RPMI7951 (cell line): ENCODE results near the gene RIN1. TPM values are rescaled to one million over a fixed set of nuclear protein-coding genes. Genes with fewer than 3 reads are reported as not detected.

ENCODE experiments used
- DNase-seq: peaks from one replicate; pipeline ENCODE4 v3.0.0-alpha.2; 2012; ENCODE audit warnings: low read depth
- total RNA-seq: library from RNA; depleted of rRNA; stranded (reverse); fragments of >200 nt; shearing (Covaris generic); gene quantifications from 2 replicates; pipeline ENCODE4 v1.2.3, GENCODE V29; 2014; rRNA removed

Gene RIN1
- total RNA-seq, 1 experiment from 2014 or later: 28.0 TPM

DNA sequence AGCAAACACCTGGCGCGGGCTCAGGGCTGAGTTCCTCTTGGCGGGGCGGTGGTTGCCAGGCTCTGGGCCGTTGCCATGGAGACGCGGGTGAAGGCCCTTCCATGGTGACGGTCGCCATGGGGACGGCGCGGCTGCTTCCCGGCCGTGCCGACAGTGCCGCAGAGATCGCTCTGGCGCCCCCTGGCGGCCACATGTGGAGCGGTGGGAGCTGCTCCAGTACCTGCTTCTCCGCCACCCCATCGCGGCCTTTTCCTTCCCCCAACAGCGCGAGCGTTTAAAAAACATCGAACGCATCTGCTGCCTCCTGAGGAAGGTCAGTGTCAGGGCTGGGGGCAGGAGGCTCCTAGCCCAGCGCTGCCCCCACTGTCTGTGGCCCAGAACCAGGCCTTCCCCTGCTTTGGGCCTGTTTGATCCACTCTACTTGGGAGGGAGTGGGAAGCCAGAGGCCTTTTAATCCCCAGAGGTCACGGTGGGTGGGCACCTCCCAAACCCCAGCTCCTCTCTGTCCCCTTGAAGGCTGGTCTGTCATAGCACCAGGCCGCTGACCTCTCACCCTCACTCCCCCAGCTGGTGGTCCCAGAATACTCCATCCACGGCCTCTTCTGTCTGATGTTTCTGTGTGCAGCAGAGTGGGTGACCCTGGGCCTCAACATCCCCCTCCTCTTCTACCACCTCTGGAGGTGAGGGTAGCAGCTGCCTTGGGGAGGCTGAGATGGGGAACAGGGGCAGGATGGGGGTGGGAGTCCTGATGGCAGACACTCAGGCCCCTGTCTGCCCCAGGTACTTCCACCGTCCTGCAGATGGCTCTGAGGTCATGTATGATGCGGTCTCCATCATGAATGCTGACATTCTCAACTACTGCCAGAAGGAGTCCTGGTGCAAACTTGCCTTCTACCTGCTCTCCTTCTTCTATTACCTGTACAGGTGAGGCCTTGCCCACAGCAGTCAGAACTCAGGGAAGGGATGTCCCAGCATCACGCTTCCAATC lies 53.5 kb downstream of the RIN1 start:
- peak; percentile 93 for DNase-seq

Other genes starting within 250 kb of the RIN1 start
- gene KLC2, start 78.7 kb downstream of the RIN1 start, total RNA-seq: 9.9 and 11.2 TPM in 2 replicates
- gene RAB1B, start 67.8 kb downstream of the RIN1 start, total RNA-seq: 146 and 161 TPM in 2 replicates
- 6.0 and 9.3 TPM in 2 replicates for gene CNIH2, start 58.3 kb downstream of the RIN1 start, total RNA-seq
- gene YIF1A, start 47.3 kb downstream of the RIN1 start, total RNA-seq: 119 and 167 TPM in 2 replicates
- 0.39 TPM in 1 of 2 replicates, not detected in the other for gene TMEM151A, start 44.5 kb downstream of the RIN1 start, total RNA-seq
- gene CD248, start 19.4 kb downstream of the RIN1 start, total RNA-seq: not detected in 2 replicates
- 91.7 and 92.6 TPM in 2 replicates for gene BRMS1, start 8.7 kb upstream of the RIN1 start, total RNA-seq
- gene B4GAT1, start 11.2 kb upstream of the RIN1 start, total RNA-seq: 49.3 and 50.5 TPM in 2 replicates
- gene SLC29A2, start 35.3 kb upstream of the RIN1 start, total RNA-seq: 0.39 and 1.4 TPM in 2 replicates
- gene NPAS4, start 84.6 kb upstream of the RIN1 start, total RNA-seq: not detected in 2 replicates
- gene MRPL11, start 102.4 kb upstream of the RIN1 start, total RNA-seq: 67.6 and 74.4 TPM in 2 replicates
- gene PELI3, start 130.5 kb upstream of the RIN1 start, total RNA-seq: 6.6 TPM in 2 replicates
- 36.8 and 46.4 TPM in 2 replicates for gene DPP3, start 144.0 kb upstream of the RIN1 start, total RNA-seq
- gene BBS1, start 174.2 kb upstream of the RIN1 start, total RNA-seq: 17.5 and 29.6 TPM in 2 replicates
- gene ZDHHC24, start 209.6 kb upstream of the RIN1 start, total RNA-seq: 7.2 and 10.9 TPM in 2 replicates
- gene ACTN3, start 210.5 kb upstream of the RIN1 start, total RNA-seq: under 0.01 TPM in 1 of 2 replicates, not detected in the other
- gene CTSF, start 232.2 kb upstream of the RIN1 start, total RNA-seq: 26.3 and 27.5 TPM in 2 replicates